NCI-H2227 (cell line): ENCODE results near the gene PRKAG2.

Source experiments
- DNase-seq: peaks from one replicate; lab custom pipeline; 2025; ENCODE audit not compliant: unreplicated experiment; lab: John Stamatoyannopoulos, UW

Gene PRKAG2

GRCh38 chr7:151568956-151569940, 307.7 kb downstream of the PRKAG2 start:
- no peak for DNase-seq

- DNase-seq, result no peak
These were observed 310.0 kb downstream of the PRKAG2 start for GRCh38 chr7:151566897-151567320.

GRCh38 chr7:151565541-151565940, 311.4 kb downstream of the PRKAG2 start:
- no peak for DNase-seq

- no peak for DNase-seq
These were observed 316.7 kb downstream of the PRKAG2 start for GRCh38 chr7:151560243-151560642.

- no peak for DNase-seq
These were observed 317.2 kb downstream of the PRKAG2 start for GRCh38 chr7:151559557-151560183.

GRCh38 chr7:151558575-151558974, 318.3 kb downstream of the PRKAG2 start:
- no peak for DNase-seq

- DNase-seq, result no peak
These were observed 320.3 kb downstream of the PRKAG2 start for GRCh38 chr7:151556592-151556991.

GRCh38 chr7:151553356-151553755, 323.6 kb downstream of the PRKAG2 start:
- no peak for DNase-seq

GRCh38 chr7:151552352-151553028, 324.4 kb downstream of the PRKAG2 start:
- DNase-seq, result no peak

GRCh38 chr7:151551820-151552219, 325.1 kb downstream of the PRKAG2 start:
- DNase-seq, result no peak

GRCh38 chr7:151550656-151551286, 326.1 kb downstream of the PRKAG2 start:
- no peak for DNase-seq

- DNase-seq, result no peak
These were observed 327.3 kb downstream of the PRKAG2 start for GRCh38 chr7:151549644-151550043.

GRCh38 chr7:151549083-151549482, 327.8 kb downstream of the PRKAG2 start:
- no peak for DNase-seq

- no peak for DNase-seq
These were observed 332.7 kb downstream of the PRKAG2 start for GRCh38 chr7:151544183-151544582.

GRCh38 chr7:151542606-151543130, 334.2 kb downstream of the PRKAG2 start:
- no peak for DNase-seq

GRCh38 chr7:151541709-151542499, 335.0 kb downstream of the PRKAG2 start:
- DNase-seq, result no peak

GRCh38 chr7:151540146-151540545, 336.8 kb downstream of the PRKAG2 start:
- no peak for DNase-seq

GRCh38 chr7:151539088-151539671, 337.7 kb downstream of the PRKAG2 start:
- peak; percentile 77 for DNase-seq

GRCh38 chr7:151537818-151538561, 338.9 kb downstream of the PRKAG2 start:
- peak; percentile 14 for DNase-seq
